GM12892 (cell line): ENCODE data around the gene ZNF331.

Experiments
- POLR2A ChIP-seq: IDR thresholded peaks from 2 replicates; pipeline ENCODE4 v1.6.1; 2011; ENCODE audit warnings: low read depth, low read length, control low read depth
- POLR2AphosphoS5 ChIP-seq: IDR thresholded peaks from 2 replicates; pipeline ENCODE4 v1.6.1; 2011; ENCODE audit warnings: low read depth, low read length, control low read depth

- TF ChIP-seq POLR2A (no peak), POLR2AphosphoS5 (no peak)
Measured at GRCh38 chr19:53555352-53555751, 17.4 kb downstream of the ZNF331 start.
